Measurements from ENCODE around the gene PRR3. TPM values are rescaled to one million over a fixed set of nuclear protein-coding genes. Genes with fewer than 3 reads are reported as not detected.

The PRR3 gene
- total RNA-seq, 4 donors from 2014 or later = 8.0 to 10.3 (median 8.8) TPM

DNA sequence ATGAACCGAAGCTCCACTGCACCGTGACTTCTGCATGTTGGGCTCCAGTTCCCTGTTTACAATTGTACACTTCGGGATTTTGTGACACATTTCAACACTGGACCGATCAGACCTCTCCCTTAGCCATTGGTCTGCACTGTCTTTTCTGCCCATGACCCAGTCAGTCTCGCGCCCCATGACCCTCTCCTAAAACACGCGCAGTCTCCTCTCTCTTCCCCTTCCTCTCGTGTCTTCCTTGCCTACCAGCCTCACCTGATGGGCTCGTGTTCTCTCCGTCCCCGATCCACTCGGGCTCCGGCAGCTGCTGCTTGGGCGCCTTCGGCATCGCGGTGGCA, 13.6 kb downstream of the PRR3 start:
- 1 to 2% methylated on average over 18 of the region's 18 CpGs for WGBS, 2 donors
- Histone ChIP-seq H3K27me3 (no peaks in the 10 kb centered on the region), H3K4me3 (peak overlapping the region; percentile 54 to 88 (median 70)), H3K27ac (peak overlapping the region; percentile 80 to 93 (median 86)), H3K36me3 (no peaks in the 10 kb centered on the region), H3K9me3 (no peaks in the 10 kb centered on the region), H3K4me1 (peaks cover 0 to 47% (median 29%) of the 10 kb centered on the region in 4 donors)
- DNase-seq (ENCODE audit: low spot score in 2 of 2) = no peak
- TF ChIP-seq, protein P1, sequence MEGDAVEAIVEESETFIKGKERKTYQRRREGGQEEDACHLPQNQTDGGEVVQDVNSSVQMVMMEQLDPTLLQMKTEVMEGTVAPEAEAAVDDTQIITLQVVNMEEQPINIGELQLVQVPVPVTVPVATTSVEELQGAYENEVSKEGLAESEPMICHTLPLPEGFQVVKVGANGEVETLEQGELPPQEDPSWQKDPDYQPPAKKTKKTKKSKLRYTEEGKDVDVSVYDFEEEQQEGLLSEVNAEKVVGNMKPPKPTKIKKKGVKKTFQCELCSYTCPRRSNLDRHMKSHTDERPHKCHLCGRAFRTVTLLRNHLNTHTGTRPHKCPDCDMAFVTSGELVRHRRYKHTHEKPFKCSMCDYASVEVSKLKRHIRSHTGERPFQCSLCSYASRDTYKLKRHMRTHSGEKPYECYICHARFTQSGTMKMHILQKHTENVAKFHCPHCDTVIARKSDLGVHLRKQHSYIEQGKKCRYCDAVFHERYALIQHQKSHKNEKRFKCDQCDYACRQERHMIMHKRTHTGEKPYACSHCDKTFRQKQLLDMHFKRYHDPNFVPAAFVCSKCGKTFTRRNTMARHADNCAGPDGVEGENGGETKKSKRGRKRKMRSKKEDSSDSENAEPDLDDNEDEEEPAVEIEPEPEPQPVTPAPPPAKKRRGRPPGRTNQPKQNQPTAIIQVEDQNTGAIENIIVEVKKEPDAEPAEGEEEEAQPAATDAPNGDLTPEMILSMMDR (IDR thresholded peaks at IDR 0.05) = no peak
- TF ChIP-seq EP300 (IDR thresholded peaks at IDR 0.05) = no peak
- no peak for TF ChIP-seq POLR2A (IDR thresholded peaks at IDR 0.05)

DNA sequence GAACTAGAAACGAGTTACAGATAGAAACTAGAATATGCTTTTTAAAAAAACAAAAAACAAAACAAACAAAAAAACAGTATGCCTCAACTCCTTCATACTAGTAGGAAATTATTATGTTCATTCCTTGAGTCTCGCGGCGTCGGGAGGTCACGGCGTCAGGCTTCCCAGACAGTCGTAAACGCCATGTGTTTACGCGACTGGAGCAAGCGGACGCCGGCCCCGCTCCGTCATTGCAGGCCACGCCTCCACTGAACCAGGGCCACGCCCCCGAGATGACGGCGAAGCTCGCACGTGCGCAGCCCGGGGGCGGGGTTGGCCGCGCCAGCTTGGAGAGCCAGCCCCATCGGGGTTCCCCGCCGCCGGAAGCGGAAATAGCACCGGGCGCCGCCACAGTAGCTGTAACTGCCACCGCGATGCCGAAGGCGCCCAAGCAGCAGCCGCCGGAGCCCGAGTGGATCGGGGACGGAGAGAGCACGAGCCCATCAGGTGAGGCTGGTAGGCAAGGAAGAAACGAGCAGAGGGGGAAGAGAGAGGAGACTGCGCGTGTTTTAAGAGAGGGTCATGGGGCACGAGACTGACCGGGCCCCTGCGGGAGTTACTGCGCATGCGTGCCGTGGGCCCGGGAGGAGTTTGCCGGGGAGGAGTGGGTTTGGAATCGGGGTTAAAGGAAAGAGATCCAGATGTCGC, 14.1 kb downstream of the PRR3 start, which contains the start of gene ABCF1:
ABCF1 (plus strand) TSS at position 368 of the 687 bp plus-strand sequence; CDS start at position 414, 46 bp downstream.
- peak within 1 kb of the TSS; percentile 80 to 93 (median 86) for H3K27ac ChIP-seq
- TF ChIP-seq, protein P1 (IDR thresholded peaks at IDR 0.05) = peak in 2 of 5 experiments; percentile 45 to 52
- TF ChIP-seq POLR2A (IDR thresholded peaks at IDR 0.05) (peak; percentile 20 to 84), EP300 (IDR thresholded peaks at IDR 0.05) (peak; percentile 90 to 97)
- peaks cover 0 to under 1% (median 0%) of the 10 kb centered on the region in 3 donors for H3K36me3 ChIP-seq
- no peaks in the 10 kb centered on the region for H3K9me3 ChIP-seq
- 0 to 1% methylated on average over 52 to 59 of the region's 59 CpGs for WGBS, 2 donors
- H3K4me1 ChIP-seq = peaks cover 0 to 47% (median 29%) of the 10 kb centered on the region in 4 donors
- H3K27me3 ChIP-seq = no peaks in the 10 kb centered on the region
- DNase-seq (ENCODE audit: low spot score in 2 of 2) = peak; percentile 97
- H3K4me3 ChIP-seq = peak within 1 kb of the TSS; percentile 54 to 88 (median 70)

DNA sequence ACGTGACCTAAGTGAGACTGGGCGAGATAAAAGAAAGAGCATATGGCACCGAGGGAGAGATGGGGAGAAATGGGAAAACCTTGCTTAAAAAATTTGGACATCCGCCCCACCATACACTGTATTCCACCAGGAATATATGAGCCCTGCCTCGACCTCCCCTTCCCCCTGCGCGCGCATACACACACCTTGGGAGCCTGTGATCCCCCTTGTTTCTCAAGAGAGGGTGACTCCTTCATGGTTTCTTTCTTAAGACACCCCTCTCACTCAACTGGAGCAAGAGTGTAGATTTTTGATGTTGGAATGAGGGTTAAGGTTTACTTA, 14.6 kb downstream of the PRR3 start:
- no peaks in the 10 kb centered on the region for H3K27me3 ChIP-seq
- no peaks in the 10 kb centered on the region for H3K9me3 ChIP-seq
- H3K4me3 ChIP-seq = peak overlapping the region; percentile 54 to 88 (median 70)
- TF ChIP-seq EP300 (IDR thresholded peaks at IDR 0.05) (no peak), POLR2A (IDR thresholded peaks at IDR 0.05) (no peak)
- TF ChIP-seq, protein P1 (IDR thresholded peaks at IDR 0.05) = no peak
- H3K4me1 ChIP-seq = peaks cover 0 to 47% (median 29%) of the 10 kb centered on the region in 4 donors
- H3K27ac ChIP-seq = peak overlapping the region; percentile 80 to 93 (median 86)
- WGBS, 2 donors = 1% methylated on average over 8 of the region's 8 CpGs
- no peak for DNase-seq (ENCODE audit: low spot score in 2 of 2)
- peaks cover 0 to 5% (median 0%) of the 10 kb centered on the region in 3 donors for H3K36me3 ChIP-seq

DNA sequence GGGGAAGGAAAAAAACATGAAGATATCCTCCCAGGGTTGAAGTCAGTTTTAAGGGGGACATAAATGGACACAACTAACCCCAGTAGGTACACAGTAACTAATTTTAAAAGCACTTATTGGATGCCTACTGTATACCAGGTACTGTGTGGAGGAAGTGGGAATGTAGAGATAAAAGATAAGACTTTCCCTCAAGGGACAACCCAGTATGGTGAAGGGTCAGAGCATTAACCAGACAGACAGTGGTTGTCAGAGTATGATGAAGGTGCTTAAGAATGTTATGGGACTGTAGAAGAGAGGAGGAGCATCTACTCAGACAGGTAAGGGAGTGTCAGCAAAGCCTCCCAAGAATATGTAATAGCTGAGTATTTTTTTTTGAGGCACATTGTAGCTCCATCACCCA, 15.1 kb downstream of the PRR3 start:
- Histone ChIP-seq H3K4me3 (peak overlapping the region; percentile 54 to 88 (median 70)), H3K27ac (peak overlapping the region in 3 of 4 donors; percentile 83 to 93 (median 90)), H3K9me3 (no peaks in the 10 kb centered on the region), H3K36me3 (peaks cover 0 to 10% (median 0%) of the 10 kb centered on the region in 3 donors), H3K4me1 (peaks cover 0 to 47% (median 29%) of the 10 kb centered on the region in 4 donors), H3K27me3 (no peaks in the 10 kb centered on the region)
- DNase-seq (ENCODE audit: low spot score in 2 of 2) = no peak
- TF ChIP-seq, protein P1 (IDR thresholded peaks at IDR 0.05) = no peak
- TF ChIP-seq EP300 (IDR thresholded peaks at IDR 0.05) = no peak

DNA sequence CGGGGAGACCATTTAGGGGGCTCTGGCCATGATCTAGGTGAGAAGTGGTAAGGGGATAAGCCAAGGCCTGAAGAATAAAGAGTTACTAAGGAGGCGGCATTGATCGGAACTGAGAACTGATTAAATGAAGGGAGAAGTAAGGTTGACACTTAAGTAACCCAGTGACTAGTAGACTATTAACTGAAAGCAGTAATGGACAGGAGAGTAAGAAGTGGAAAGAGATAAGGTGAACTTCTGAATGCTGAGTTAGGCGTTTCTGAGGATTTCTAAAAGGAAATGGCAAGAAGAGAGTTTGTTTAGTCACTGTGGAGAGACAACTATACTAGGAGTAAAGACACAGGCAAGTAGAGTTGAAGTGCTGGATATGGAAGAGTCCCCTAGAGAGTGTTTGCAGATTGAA, 16.0 kb downstream of the PRR3 start:
- H3K36me3 ChIP-seq = peaks cover 0 to 19% (median 7%) of the 10 kb centered on the region in 3 donors
- H3K4me3 ChIP-seq = no peak overlapping the region
- no peak overlapping the region for H3K27ac ChIP-seq
- 59 to 61% methylated on average over 4 of the region's 4 CpGs for WGBS, 2 donors
- H3K4me1 ChIP-seq = peaks cover 0 to 47% (median 29%) of the 10 kb centered on the region in 4 donors
- H3K9me3 ChIP-seq = no peaks in the 10 kb centered on the region
- no peaks in the 10 kb centered on the region for H3K27me3 ChIP-seq
- DNase-seq (ENCODE audit: low spot score in 2 of 2) = no peak
- no peak for TF ChIP-seq POLR2A (IDR thresholded peaks at IDR 0.05)
- TF ChIP-seq, protein P1 (IDR thresholded peaks at IDR 0.05) = no peak

Data from tibial nerve (tissue), 4 donors.